Cardiac fibroblast (primary cell): ENCODE results near the gene TRIML1.

Source experiments
- DNase-seq, 2 donors: peaks; one replicate each; pipeline versions ENCODE4 v3.0.0 to v3.0.0-alpha.2; 2010; ENCODE audit warnings: low read depth in 2 of 2
- H3K4me3 ChIP-seq, 2 donors: replicated peaks in 1 of 2; 1 replicate in 1 of 2; 2 replicates in 1 of 2; pipeline ENCODE4 v1.5.1; 2011; ENCODE audit warnings: low read depth in 2 of 2, low read length in 2 of 2, mild to moderate bottlenecking in 2 of 2, moderate library complexity in 1 of 2
- TF ChIP-seq, protein P1 (sequence below): IDR thresholded peaks from one replicate; pipeline ENCODE4 v1.5.1; 2011; ENCODE audit warnings: low read depth, mild to moderate bottlenecking, low read length, inconsistent platforms

TRIML1 gene

DNA sequence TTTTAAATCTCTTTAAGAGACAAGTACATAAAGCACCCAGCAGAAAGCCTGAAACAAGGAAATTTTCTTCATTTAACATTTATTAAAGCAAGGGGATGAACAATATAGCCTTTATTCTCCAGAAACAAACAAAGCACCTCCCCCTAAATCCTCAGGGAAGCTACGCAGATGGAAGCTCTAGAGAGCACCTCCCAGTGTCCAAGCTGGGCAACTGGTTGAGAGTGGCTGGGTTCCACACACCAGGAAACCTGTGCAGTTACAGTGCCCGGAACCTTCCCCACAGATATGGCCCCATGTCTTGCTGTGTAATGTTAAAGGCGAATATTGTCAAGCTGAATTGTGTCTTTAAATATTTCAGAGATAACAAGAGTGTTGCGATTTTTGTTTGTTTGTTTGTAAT is 8.9 kb upstream of the TRIML1 start:
- H3K4me3 ChIP-seq: no peak overlapping the region
- TF ChIP-seq, protein P1, sequence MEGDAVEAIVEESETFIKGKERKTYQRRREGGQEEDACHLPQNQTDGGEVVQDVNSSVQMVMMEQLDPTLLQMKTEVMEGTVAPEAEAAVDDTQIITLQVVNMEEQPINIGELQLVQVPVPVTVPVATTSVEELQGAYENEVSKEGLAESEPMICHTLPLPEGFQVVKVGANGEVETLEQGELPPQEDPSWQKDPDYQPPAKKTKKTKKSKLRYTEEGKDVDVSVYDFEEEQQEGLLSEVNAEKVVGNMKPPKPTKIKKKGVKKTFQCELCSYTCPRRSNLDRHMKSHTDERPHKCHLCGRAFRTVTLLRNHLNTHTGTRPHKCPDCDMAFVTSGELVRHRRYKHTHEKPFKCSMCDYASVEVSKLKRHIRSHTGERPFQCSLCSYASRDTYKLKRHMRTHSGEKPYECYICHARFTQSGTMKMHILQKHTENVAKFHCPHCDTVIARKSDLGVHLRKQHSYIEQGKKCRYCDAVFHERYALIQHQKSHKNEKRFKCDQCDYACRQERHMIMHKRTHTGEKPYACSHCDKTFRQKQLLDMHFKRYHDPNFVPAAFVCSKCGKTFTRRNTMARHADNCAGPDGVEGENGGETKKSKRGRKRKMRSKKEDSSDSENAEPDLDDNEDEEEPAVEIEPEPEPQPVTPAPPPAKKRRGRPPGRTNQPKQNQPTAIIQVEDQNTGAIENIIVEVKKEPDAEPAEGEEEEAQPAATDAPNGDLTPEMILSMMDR: no peak
- DNase-seq: no peak

- TF ChIP-seq, protein P1: no peak
- no peak overlapping the region for H3K4me3 ChIP-seq
- no peak for DNase-seq
These were observed 7.0 kb upstream of the TRIML1 start for GRCh38 chr4:188132232-188132631.

DNA sequence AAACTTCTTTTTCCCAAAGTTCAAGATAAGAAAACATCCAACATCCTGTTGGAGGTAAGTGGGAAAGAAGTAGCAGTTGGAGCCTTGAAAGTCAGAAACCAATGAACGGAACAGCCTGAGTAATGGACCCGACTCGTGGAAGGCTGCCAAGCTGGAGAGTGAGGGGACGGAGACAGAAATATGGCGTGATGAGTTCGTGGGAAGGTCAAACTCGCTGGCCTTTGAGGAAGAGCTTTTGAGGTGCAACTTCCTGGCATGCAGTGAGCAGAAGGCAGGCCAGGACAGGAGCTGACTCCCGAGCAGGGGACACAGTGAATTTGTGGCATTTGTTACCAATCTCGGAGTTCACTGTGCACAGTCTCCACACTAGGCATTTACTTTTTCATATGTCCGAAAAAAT is 1.0 kb upstream of the TRIML1 start:
- TF ChIP-seq, protein P1: no peak
- no peak for DNase-seq
- no peak overlapping the region for H3K4me3 ChIP-seq

GRCh38 chr4:188139671-188140070 is 430 bp downstream of the TRIML1 start:
- no peak for DNase-seq
- H3K4me3 ChIP-seq: no peak overlapping the region
- TF ChIP-seq, protein P1: no peak

- TF ChIP-seq, protein P1: no peak
- peak in 1 of 2 donors; percentile 4 for DNase-seq
- no peak overlapping the region for H3K4me3 ChIP-seq
These were observed 4.5 kb downstream of the TRIML1 start for GRCh38 chr4:188143731-188144130.

- peak in 1 of 2 donors; percentile 77 for DNase-seq
- H3K4me3 ChIP-seq: no peak overlapping the region
- TF ChIP-seq, protein P1: no peak
These were observed 6.4 kb downstream of the TRIML1 start for GRCh38 chr4:188145601-188146000.

GRCh38 chr4:188146618-188147017 is 7.4 kb downstream of the TRIML1 start:
- DNase-seq: no peak
- TF ChIP-seq, protein P1: no peak
- H3K4me3 ChIP-seq: no peak overlapping the region
